ENCODE results near the gene BST1. TPM values are rescaled to one million over a fixed set of nuclear protein-coding genes. Genes with fewer than 3 reads are reported as not detected.
A peak's percentile ranks its signal among the peaks of the same experiment; 100 is the strongest.

The BST1 gene
- total RNA-seq, 5 donors from 2014 or later (not counting 1 experiment from before 2014, with no cell fraction given), result 0.28 to 0.55 (median 0.46) TPM; not detected in 1

DNA sequence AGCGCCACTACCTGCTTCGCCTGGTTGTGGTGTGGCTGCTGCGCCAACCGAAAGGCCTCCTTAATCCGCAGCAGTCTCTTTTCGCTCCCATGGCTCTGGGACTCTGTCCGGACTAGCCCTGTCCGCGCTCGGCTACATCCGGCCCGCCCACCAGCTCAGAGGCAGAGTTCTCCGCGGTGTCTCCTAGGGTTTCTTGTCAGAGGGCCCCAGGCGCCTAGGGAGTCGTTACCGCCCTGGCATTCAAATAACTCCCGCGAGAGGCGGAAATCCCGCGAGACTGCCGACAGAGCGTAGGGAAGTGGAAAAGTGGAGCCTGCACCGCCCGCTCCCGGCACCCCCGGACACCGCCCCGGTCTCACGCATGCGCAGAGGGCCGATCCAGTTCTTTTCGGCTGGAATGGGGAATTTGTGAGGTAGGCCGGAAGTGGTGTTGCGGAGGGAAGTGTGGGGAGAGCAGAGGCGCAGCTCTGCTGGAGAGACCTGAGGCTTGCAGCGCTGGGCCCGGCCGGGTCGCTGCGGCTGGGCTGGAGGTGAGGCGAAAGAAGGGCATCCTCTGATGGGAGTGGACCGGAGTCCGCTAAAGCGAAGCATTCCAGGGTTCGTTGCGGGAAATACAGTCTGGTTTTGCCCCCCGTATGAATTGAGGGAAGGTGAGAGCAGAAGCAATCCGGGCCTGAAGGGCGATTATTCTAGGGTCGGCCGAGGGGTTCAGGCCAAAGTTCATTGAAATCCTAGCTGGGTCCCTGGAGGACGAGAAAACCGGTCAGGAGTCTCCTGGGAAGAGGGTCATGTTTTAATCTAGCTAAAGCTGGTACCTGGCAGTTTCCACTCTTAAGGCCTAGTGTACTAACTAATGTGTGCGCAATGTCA lies 21.3 kb upstream of the BST1 start, which contains the start of gene FAM200B:
Gene FAM200B, plus strand, starts transcription at position 456 of the 870 bp plus-strand sequence. CDS start 5,151 bp downstream, outside the sequence.
- H3K4me3 Mint-ChIP-seq, result peak within 1 kb of the TSS; percentile 97 to 100 (median 98)
- no peaks in the 10 kb centered on the region for H3K9me3 Mint-ChIP-seq
- peak; percentile 95 to 99 (median 98) for ATAC-seq (replicated peaks in 1 of 4)
- peak within 1 kb of the TSS; percentile 97 to 98 for H3K27ac Mint-ChIP-seq
- Histone ChIP-seq H3K27me3 (replicated peaks in 1 of 2; ENCODE audit: control insufficient read depth in 2 of 2, extremely low read depth in 1 of 2, insufficient read depth in 2 of 2, low read length in 1 of 2) (no peaks in the 10 kb centered on the region), H3K27ac (ENCODE audit: low read length) (peak within 1 kb of the TSS; percentile 85), H3K36me3 (ENCODE audit: control insufficient read depth in 2 of 2, extremely low read depth in 1 of 2, insufficient read depth in 1 of 2, low read length in 1 of 2) (peaks cover 0 to 11% of the 10 kb centered on the region in 2 donors), H3K9me3 (no peaks in the 10 kb centered on the region), H3K4me3 (ENCODE audit: control insufficient read depth in 1 of 2, extremely low read depth in 1 of 2, low read length in 1 of 2) (peak within 1 kb of the TSS; percentile 82 to 97), H3K4me1 (ENCODE audit: control insufficient read depth in 1 of 2, extremely low read depth in 1 of 2, insufficient read depth in 2 of 2, low read length in 2 of 2) (peaks cover 7 to 18% of the 10 kb centered on the region in 2 experiments)
- peak; percentile 82 to 98 (median 92) for DNase-seq
- POLR2A ChIA-PET, result interaction anchor here (0.5 to 1.0 kb wide), 3 partner anchors 26 to 679 kb away, joined by 3 to 9 read pairs (median 4); partner anchors contain the start of gene CPEB2 (in 1 of the 2)
- under 1% methylated on average over 56 of the region's 56 CpGs for WGBS (ENCODE audit: insufficient coverage)
- CTCF ChIA-PET, result interaction anchor here (0.6 to 1.3 kb wide), 6 partner anchors 21 to 515 kb away, joined by 3 to 11 read pairs (median 4); partner anchors contain the start of genes BST1 (in 1 of the 2) and FBXL5 (in 1 of the 2)
- H3K27me3 Mint-ChIP-seq, result no peaks in the 10 kb centered on the region
- peaks cover 16% of the 10 kb centered on the region for H3K36me3 Mint-ChIP-seq
- H3K4me1 Mint-ChIP-seq, result peaks cover 38 to 40% (median 40%) of the 10 kb centered on the region in 3 donors

DNA sequence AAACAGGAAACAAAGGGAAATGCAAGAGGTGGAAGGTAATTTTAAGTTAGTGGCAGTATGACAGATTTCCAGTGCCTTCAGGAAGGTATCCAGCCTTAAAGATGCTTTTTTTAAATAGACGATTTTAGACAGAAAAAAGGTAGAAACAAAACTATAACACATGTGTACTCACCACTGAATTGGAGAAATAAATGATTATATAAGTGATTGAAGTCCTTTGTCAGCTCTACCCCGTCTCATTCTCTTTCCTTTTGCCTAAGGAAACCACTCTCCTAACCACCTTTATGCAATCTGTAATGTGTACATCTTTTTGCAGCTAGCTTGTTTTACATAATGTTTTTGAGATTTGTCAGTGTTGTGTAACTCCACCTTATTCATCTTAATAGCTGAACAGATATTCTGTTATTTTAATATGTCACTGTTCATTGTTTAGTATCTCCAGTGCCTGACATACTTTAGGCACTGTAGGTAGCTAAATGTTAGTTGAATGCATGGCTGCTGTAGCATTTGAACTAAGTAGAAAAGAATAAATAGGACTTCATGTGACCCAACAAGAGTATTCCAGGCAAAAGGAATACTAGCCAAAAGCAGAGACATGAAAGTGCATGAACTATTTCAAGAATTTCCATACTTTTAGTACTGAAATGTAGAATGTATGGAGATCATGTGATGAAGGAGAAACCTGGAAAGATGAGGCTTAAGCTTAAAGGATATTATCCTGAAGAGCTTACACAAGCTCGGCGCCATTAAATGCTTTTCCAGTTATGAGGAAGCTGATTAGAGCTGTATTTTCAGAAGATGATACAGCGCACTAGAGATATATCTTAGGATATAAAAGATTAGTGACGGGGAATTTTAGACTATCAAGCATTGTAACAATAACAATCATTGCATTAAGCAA lies 20.4 kb upstream of the BST1 start:
- ATAC-seq (replicated peaks in 1 of 4), result peak in 2 of 4 experiments; percentile 2 to 3
- Mint-ChIP-seq H3K9me3 (no peaks in the 10 kb centered on the region), H3K36me3 (peaks cover 24% of the 10 kb centered on the region), H3K4me3 (peak overlapping the region; percentile 97 to 100 (median 98)), H3K27ac (peak overlapping the region; percentile 97 to 98), H3K4me1 (peaks cover 39 to 40% (median 40%) of the 10 kb centered on the region in 3 donors), H3K27me3 (no peaks in the 10 kb centered on the region)
- WGBS (ENCODE audit: insufficient coverage), result 100% methylated on average over 1 of the region's 6 CpGs
- ChIA-PET CTCF (interaction anchor here (0.6 to 1.3 kb wide), 5 partner anchors 20 to 514 kb away, joined by 3 to 11 read pairs (median 4); partner anchors contain the start of gene BST1 (in 1 of the 2)), POLR2A (interaction anchor here (0.5 to 1.0 kb wide), 5 partner anchors 25 to 680 kb away, joined by 3 to 9 read pairs (median 3); partner anchors contain the start of gene CPEB2 (in 1 of the 2))
- H3K9me3 ChIP-seq, result no peaks in the 10 kb centered on the region
- no peak for DNase-seq
- peaks cover 0 to 17% of the 10 kb centered on the region in 2 donors for H3K36me3 ChIP-seq (ENCODE audit: control insufficient read depth in 2 of 2, extremely low read depth in 1 of 2, insufficient read depth in 1 of 2, low read length in 1 of 2)
- peak overlapping the region; percentile 85 for H3K27ac ChIP-seq (ENCODE audit: low read length)
- H3K4me3 ChIP-seq (ENCODE audit: control insufficient read depth in 1 of 2, extremely low read depth in 1 of 2, low read length in 1 of 2), result peak overlapping the region; percentile 82 to 97
- H3K4me1 ChIP-seq (ENCODE audit: control insufficient read depth in 1 of 2, extremely low read depth in 1 of 2, insufficient read depth in 2 of 2, low read length in 2 of 2), result peaks cover 7 to 18% of the 10 kb centered on the region in 2 experiments
- no peaks in the 10 kb centered on the region for H3K27me3 ChIP-seq (replicated peaks in 1 of 2; ENCODE audit: control insufficient read depth in 2 of 2, extremely low read depth in 1 of 2, insufficient read depth in 2 of 2, low read length in 1 of 2)

DNA sequence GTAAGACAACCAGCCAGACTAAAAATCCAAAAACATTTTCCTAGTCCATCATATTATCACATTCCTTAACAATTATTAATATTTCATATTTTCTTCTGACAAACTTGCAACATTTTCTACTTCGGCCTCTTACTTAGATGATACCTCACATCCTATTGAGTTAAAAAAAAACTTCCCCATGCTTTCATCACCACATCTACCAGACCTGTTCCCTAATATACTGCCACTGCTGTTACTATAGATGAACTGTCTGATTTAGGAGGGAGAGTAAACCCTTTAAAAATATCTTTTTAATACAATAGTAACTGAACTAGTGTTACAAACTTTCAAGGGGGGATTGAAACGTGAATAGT lies 19.7 kb upstream of the BST1 start:
- Histone ChIP-seq H3K9me3 (no peaks in the 10 kb centered on the region), H3K27ac (ENCODE audit: low read length) (no peak overlapping the region), H3K4me1 (ENCODE audit: control insufficient read depth in 1 of 2, extremely low read depth in 1 of 2, insufficient read depth in 2 of 2, low read length in 2 of 2) (peaks cover 7 to 18% of the 10 kb centered on the region in 2 experiments), H3K27me3 (replicated peaks in 1 of 2; ENCODE audit: control insufficient read depth in 2 of 2, extremely low read depth in 1 of 2, insufficient read depth in 2 of 2, low read length in 1 of 2) (no peaks in the 10 kb centered on the region), H3K4me3 (ENCODE audit: control insufficient read depth in 1 of 2, extremely low read depth in 1 of 2, low read length in 1 of 2) (no peak overlapping the region), H3K36me3 (ENCODE audit: control insufficient read depth in 2 of 2, extremely low read depth in 1 of 2, insufficient read depth in 1 of 2, low read length in 1 of 2) (peaks cover 0 to 17% of the 10 kb centered on the region in 2 donors)
- peaks cover 29% of the 10 kb centered on the region for H3K36me3 Mint-ChIP-seq
- CTCF ChIA-PET, result interaction anchor here in 1 of 2 donors (1.2 kb wide), 1 partner anchor 19 kb away, joined by 4 read pairs; the partner anchor contains the start of gene BST1
- DNase-seq (no peak), ATAC-seq (replicated peaks in 1 of 4) (no peak)
- H3K27ac Mint-ChIP-seq, result peak overlapping the region in 1 of 2 donors; percentile 13
- H3K9me3 Mint-ChIP-seq, result no peaks in the 10 kb centered on the region
- WGBS (ENCODE audit: insufficient coverage), result 100% methylated on average over 1 of the region's 2 CpGs
- H3K4me1 Mint-ChIP-seq, result peaks cover 39 to 40% (median 40%) of the 10 kb centered on the region in 3 donors
- POLR2A ChIA-PET, result interaction anchor here in 1 of 2 donors (0.6 kb wide), 2 partner anchors 25 to 535 kb away, joined by 3 read pairs; no protein-coding TSS in a partner anchor
- H3K27me3 Mint-ChIP-seq, result no peaks in the 10 kb centered on the region
- peak overlapping the region; percentile 32 to 100 (median 98) for H3K4me3 Mint-ChIP-seq

DNA sequence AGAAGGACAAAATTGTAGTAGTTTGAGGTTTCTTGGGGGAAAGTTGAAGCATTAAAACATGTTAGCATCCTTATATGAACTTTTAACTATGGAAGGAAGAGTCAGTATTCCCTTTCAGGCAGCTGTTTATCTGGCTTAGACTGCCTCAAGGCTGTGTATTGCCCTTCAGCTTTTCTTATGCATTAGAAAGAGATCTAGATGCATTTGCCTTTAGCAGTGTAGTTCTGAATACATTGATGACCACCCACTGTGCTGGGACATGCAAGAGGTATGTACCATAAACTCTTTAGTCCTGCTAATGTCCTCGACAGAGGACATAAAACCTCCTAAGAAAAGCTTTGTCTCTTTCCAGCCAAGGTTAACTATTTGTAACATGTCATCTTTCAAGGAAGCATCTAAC lies 18.4 kb upstream of the BST1 start:
- Mint-ChIP-seq H3K9me3 (no peaks in the 10 kb centered on the region), H3K27me3 (no peaks in the 10 kb centered on the region), H3K4me3 (no peak overlapping the region), H3K27ac (no peak overlapping the region), H3K36me3 (peaks cover 33% of the 10 kb centered on the region), H3K4me1 (peaks cover 39 to 40% (median 40%) of the 10 kb centered on the region in 3 donors)
- peaks cover 7 to 18% of the 10 kb centered on the region in 2 experiments for H3K4me1 ChIP-seq (ENCODE audit: control insufficient read depth in 1 of 2, extremely low read depth in 1 of 2, insufficient read depth in 2 of 2, low read length in 2 of 2)
- H3K27ac ChIP-seq (ENCODE audit: low read length), result no peak overlapping the region
- CTCF ChIA-PET, result no interaction called here
- no peaks in the 10 kb centered on the region for H3K27me3 ChIP-seq (replicated peaks in 1 of 2; ENCODE audit: control insufficient read depth in 2 of 2, extremely low read depth in 1 of 2, insufficient read depth in 2 of 2, low read length in 1 of 2)
- 100% methylated on average over 1 of the region's 1 CpG for WGBS (ENCODE audit: insufficient coverage)
- no peak overlapping the region for H3K4me3 ChIP-seq (ENCODE audit: control insufficient read depth in 1 of 2, extremely low read depth in 1 of 2, low read length in 1 of 2)
- no peak for ATAC-seq (replicated peaks in 1 of 4)
- DNase-seq, result no peak
- H3K36me3 ChIP-seq (ENCODE audit: control insufficient read depth in 2 of 2, extremely low read depth in 1 of 2, insufficient read depth in 1 of 2, low read length in 1 of 2), result peaks cover 0 to 17% of the 10 kb centered on the region in 2 donors
- POLR2A ChIA-PET, result interaction anchor here in 1 of 2 donors (0.6 to 0.7 kb wide), 2 partner anchors 33 to 71 kb away, joined by 3 to 5 read pairs; no protein-coding TSS in a partner anchor
- no peaks in the 10 kb centered on the region for H3K9me3 ChIP-seq

DNA sequence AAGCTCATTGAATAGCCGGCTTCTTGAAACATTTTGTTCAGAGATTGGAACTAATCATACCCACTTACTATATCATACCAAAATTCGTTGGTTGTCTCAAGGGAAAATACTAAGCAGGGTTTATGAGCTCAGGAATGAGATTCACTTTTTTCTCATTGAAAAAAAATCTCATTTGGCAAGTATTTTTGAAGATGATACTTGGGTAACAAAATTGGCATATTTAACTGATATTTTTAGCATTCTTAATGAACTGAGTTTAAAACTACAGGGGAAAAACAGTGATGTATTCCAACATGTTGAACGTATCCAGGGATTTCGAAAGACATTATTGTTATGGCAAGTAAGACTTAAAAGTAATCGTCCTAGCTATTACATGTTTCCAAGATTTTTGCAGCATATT lies 14.8 kb upstream of the BST1 start:
- H3K27ac ChIP-seq (ENCODE audit: low read length), result no peak overlapping the region
- no peaks in the 10 kb centered on the region for H3K9me3 ChIP-seq
- Mint-ChIP-seq H3K9me3 (no peaks in the 10 kb centered on the region), H3K27ac (no peak overlapping the region), H3K36me3 (peaks cover 33% of the 10 kb centered on the region), H3K4me1 (peaks cover 20 to 30% (median 23%) of the 10 kb centered on the region in 3 donors), H3K4me3 (no peak overlapping the region), H3K27me3 (no peaks in the 10 kb centered on the region)
- CTCF ChIA-PET, result interaction anchor here in 1 of 2 donors (0.6 to 0.9 kb wide), 2 partner anchors 117 to 682 kb away, joined by 3 read pairs; no protein-coding TSS in a partner anchor
- peaks cover 2 to 11% of the 10 kb centered on the region in 2 experiments for H3K4me1 ChIP-seq (ENCODE audit: control insufficient read depth in 1 of 2, extremely low read depth in 1 of 2, insufficient read depth in 2 of 2, low read length in 2 of 2)
- POLR2A ChIA-PET, result interaction anchor here (0.6 to 0.9 kb wide), 3 partner anchors 12 to 1378 kb away, joined by 3 to 18 read pairs (median 12); partner anchors contain the start of gene BST1 (in 1 of the 2)
- no peaks in the 10 kb centered on the region for H3K27me3 ChIP-seq (replicated peaks in 1 of 2; ENCODE audit: control insufficient read depth in 2 of 2, extremely low read depth in 1 of 2, insufficient read depth in 2 of 2, low read length in 1 of 2)
- H3K4me3 ChIP-seq (ENCODE audit: control insufficient read depth in 1 of 2, extremely low read depth in 1 of 2, low read length in 1 of 2), result no peak overlapping the region
- ATAC-seq (replicated peaks in 1 of 4), result no peak
- no CpG with 5 or more reads among the region's 5 CpGs for WGBS (ENCODE audit: insufficient coverage)
- H3K36me3 ChIP-seq (ENCODE audit: control insufficient read depth in 2 of 2, extremely low read depth in 1 of 2, insufficient read depth in 1 of 2, low read length in 1 of 2), result peaks cover 0 to 17% of the 10 kb centered on the region in 2 donors
- DNase-seq, result no peak

Measured in T-cell (primary cell).